SHP77 treated with DMSO at 0.1 percent for 48 hours (cell line): ENCODE measurements around the gene NOTCH1.

ENCODE experiments used
- DNase-seq: peaks from one replicate; lab custom pipeline; 2025; lab: John Stamatoyannopoulos, UW

The NOTCH1 gene

GRCh38 chr9:136531904-136532798 is 13.7 kb downstream of the NOTCH1 start:
- no peak for DNase-seq

GRCh38 chr9:136531186-136531903 is 14.5 kb downstream of the NOTCH1 start:
- no peak for DNase-seq

GRCh38 chr9:136530461-136531089 is 15.3 kb downstream of the NOTCH1 start:
- no peak for DNase-seq

GRCh38 chr9:136529516-136530460 is 16.1 kb downstream of the NOTCH1 start:
- no peak for DNase-seq

GRCh38 chr9:136528716-136529341 is 17.0 kb downstream of the NOTCH1 start:
- no peak for DNase-seq

- no peak for DNase-seq
Measured at GRCh38 chr9:136527721-136528710, 17.8 kb downstream of the NOTCH1 start.

- no peak for DNase-seq
Measured at GRCh38 chr9:136527131-136527530, 18.7 kb downstream of the NOTCH1 start.

GRCh38 chr9:136526625-136527066 is 19.2 kb downstream of the NOTCH1 start:
- DNase-seq: peak; percentile 20

GRCh38 chr9:136525841-136526499 is 19.9 kb downstream of the NOTCH1 start:
- no peak for DNase-seq

GRCh38 chr9:136525207-136525606 is 20.6 kb downstream of the NOTCH1 start:
- no peak for DNase-seq

GRCh38 chr9:136522314-136523237 is 23.3 kb downstream of the NOTCH1 start:
- DNase-seq: no peak

- DNase-seq: no peak
Measured at GRCh38 chr9:136521537-136521936, 24.3 kb downstream of the NOTCH1 start.

GRCh38 chr9:136520053-136520540 is 25.8 kb downstream of the NOTCH1 start:
- DNase-seq: no peak

- no peak for DNase-seq
Measured at GRCh38 chr9:136519263-136520052, 26.4 kb downstream of the NOTCH1 start.

- DNase-seq: no peak
Measured at GRCh38 chr9:136518623-136519022, 27.2 kb downstream of the NOTCH1 start.

- DNase-seq: no peak
Measured at GRCh38 chr9:136517950-136518349, 27.9 kb downstream of the NOTCH1 start.
